ENCODE results near the gene CMTM4. TPM values are rescaled to one million over a fixed set of nuclear protein-coding genes. Genes with fewer than 3 reads are reported as not detected.

CMTM4 gene
- total RNA-seq, 4 donors from 2014 or later: 170 to 246 (median 201) TPM

DNA sequence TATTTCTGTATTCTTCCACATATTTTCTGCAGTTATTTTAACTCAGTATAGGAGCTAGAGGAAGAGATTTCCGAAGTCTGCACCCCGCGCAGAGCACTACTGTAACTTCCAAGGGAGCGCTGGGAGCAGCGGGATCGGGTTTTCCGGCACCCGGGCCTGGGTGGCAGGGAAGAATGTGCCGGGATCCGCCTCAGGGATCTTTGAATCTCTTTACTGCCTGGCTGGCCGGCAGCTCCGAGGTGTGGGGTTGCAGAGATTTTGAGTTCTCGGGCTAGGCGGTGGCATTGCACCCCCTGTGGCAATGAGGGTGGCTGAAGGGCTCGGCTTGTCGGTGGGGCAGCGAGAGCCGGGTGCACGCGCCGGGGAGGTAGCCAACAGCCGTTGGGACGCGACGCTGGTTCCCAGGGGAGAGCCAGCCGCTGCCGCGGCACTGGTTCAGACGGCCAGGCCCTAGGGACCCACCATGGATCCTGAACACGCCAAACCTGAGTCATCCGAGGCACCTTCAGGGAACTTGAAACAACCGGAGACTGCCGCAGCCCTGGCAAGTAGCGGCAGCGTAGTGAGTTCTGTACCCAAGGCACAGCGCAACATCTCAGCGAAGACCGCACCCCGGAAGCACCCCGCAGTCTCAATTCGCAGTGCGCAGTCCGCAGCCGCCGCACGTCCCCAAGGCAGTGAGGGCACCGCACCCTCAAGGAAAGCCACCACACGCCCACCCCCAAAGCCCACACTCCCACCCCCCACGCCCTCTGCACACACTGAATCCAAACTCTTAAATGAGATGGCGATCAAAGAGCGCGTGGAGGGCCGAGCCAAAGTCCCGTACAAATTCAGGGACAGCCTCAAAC, 130.3 kb downstream of the CMTM4 start, which contains the start of gene CMTM1:
Gene CMTM1, plus strand, starts transcription at position 389 of the 851 bp plus-strand sequence. Its CDS starts 75 bp downstream, at position 464.
- DNase-seq: no peak
- intact Hi-C loops (cut with DNase I): no loop called here
- WGBS, 2 donors: 93 to 94% methylated on average over 46 to 54 of the region's 54 CpGs

More for the DNA sequence above, 130.3 kb downstream of the CMTM4 start, which contains the start of gene CMTM1:
- Histone ChIP-seq H3K4me1 (peaks cover 0 to 4% of the 10 kb centered on the region in 2 donors), H3K9me3 (no peaks in the 10 kb centered on the region), H3K4me3 (replicated peaks in 1 of 3) (no peak within 1 kb of the TSS), H3K27ac (no peak within 1 kb of the TSS), H3K27me3 (no peaks in the 10 kb centered on the region), H3K36me3 (peaks cover 0 to 8% of the 10 kb centered on the region in 2 donors)
- TF ChIP-seq, protein P1, sequence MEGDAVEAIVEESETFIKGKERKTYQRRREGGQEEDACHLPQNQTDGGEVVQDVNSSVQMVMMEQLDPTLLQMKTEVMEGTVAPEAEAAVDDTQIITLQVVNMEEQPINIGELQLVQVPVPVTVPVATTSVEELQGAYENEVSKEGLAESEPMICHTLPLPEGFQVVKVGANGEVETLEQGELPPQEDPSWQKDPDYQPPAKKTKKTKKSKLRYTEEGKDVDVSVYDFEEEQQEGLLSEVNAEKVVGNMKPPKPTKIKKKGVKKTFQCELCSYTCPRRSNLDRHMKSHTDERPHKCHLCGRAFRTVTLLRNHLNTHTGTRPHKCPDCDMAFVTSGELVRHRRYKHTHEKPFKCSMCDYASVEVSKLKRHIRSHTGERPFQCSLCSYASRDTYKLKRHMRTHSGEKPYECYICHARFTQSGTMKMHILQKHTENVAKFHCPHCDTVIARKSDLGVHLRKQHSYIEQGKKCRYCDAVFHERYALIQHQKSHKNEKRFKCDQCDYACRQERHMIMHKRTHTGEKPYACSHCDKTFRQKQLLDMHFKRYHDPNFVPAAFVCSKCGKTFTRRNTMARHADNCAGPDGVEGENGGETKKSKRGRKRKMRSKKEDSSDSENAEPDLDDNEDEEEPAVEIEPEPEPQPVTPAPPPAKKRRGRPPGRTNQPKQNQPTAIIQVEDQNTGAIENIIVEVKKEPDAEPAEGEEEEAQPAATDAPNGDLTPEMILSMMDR (IDR thresholded peaks at IDR 0.05): no peak
- TF ChIP-seq POLR2A (IDR thresholded peaks at IDR 0.05): no peak

Small RNA genes within 50 kb of the gene (small RNA-seq; reads per million reads assigned to genes)
- gene CKLF-CMTM1: not detected

Other genes with a start within 250 kb of the CMTM4 start
- 10 to 100 TPM; 31.6 to 55.5 (median 46.6) TPM for gene TK2, start 146.6 kb downstream of the CMTM4 start, total RNA-seq
- gene CKLF, start 144.2 kb downstream of the CMTM4 start, total RNA-seq: 10 to 100 TPM; 22.1 to 79.4 (median 49.9) TPM
- gene CMTM1, start 130.3 kb downstream of the CMTM4 start, total RNA-seq: 1 to 10 TPM in 1 of 4 donors, not detected in 3; 3.8 TPM
- 1 to 10 TPM in 1 of 4 donors, under 1 TPM in 1, not detected in 2; 0.67 to 1.1 TPM for gene CMTM2, start 117.3 kb downstream of the CMTM4 start, total RNA-seq
- 10 to 100 TPM in 3 of 4 donors, 1 to 10 TPM in 1; 5.9 to 32.0 (median 21.3) TPM for gene CMTM3, start 92.0 kb downstream of the CMTM4 start, total RNA-seq
- gene DYNC1LI2, start 54.9 kb upstream of the CMTM4 start, total RNA-seq: 100 to 1,000 TPM; 162 to 332 (median 195) TPM
- 1 to 10 TPM in 1 of 4 donors, under 1 TPM in 1, not detected in 2; 0.27 to 2.1 TPM for gene TERB1, start 104.8 kb upstream of the CMTM4 start, total RNA-seq
- gene NAE1, start 134.2 kb upstream of the CMTM4 start, total RNA-seq: 10 to 100 TPM; 51.0 to 75.0 (median 61.2) TPM
- under 1 TPM in 1 of 4 donors, not detected in 3; 0.46 TPM for gene CA7, start 147.7 kb upstream of the CMTM4 start, total RNA-seq
- gene PDP2, start 183.8 kb upstream of the CMTM4 start, total RNA-seq: 10 to 100 TPM; 10.7 to 34.5 (median 26.9) TPM
- gene CDH16, start 222.1 kb upstream of the CMTM4 start, total RNA-seq: 100 to 1,000 TPM in 3 of 4 donors, 10 to 100 TPM in 1; 43.1 to 166 (median 134) TPM
- gene RRAD, start 228.8 kb upstream of the CMTM4 start, total RNA-seq: 10 to 100 TPM in 3 of 4 donors, 1 to 10 TPM in 1; 6.1 to 15.6 (median 10.9) TPM
- gene CIAO2B, start 237.7 kb upstream of the CMTM4 start, total RNA-seq: 100 to 1,000 TPM in 1 of 4 donors, 10 to 100 TPM in 3; 29.4 to 113 (median 48.3) TPM
- 10 to 100 TPM; 49.7 to 69.4 (median 53.6) TPM for gene CES2, start 238.8 kb upstream of the CMTM4 start, total RNA-seq